Measurements from ENCODE around the gene KANK2. TPM values are rescaled to one million over a fixed set of nuclear protein-coding genes. Genes with fewer than 3 reads are reported as not detected.

Gene KANK2
- total and polyA plus RNA-seq, 10 of the 15 experiments (the other 5 are each of a cell fraction or from before 2014, with no cell fraction given), result 4.9 to 33.0 (median 21.0) TPM

GRCh38 chr19:11223200-11223599 is 25.9 kb upstream of the KANK2 start:
- WGBS (ENCODE audit: insufficient coverage, insufficient replicate concordance, low lambda C conversion rate, missing lambda C conversion rate), result 62% methylated on average over 3 of the region's 3 CpGs
- ChIA-PET SMC1A (ENCODE audit: uncharacterized antibody, unreplicated experiment) (no interaction called here), CTCF (interaction anchor here (1.3 kb wide), 1 partner anchor 97 kb away, joined by 5 read pairs; no protein-coding TSS in a partner anchor), POLR2A (no interaction called here), RAD21 (ENCODE audit: unreplicated experiment) (no interaction called here)
- Histone ChIP-seq H3K4me3 (no peak overlapping the region), H3K27me3 (replicated peaks in 1 of 2; ENCODE audit: control insufficient read depth in 2 of 2, insufficient read depth in 2 of 2, low read length in 1 of 2) (no peaks in the 10 kb centered on the region), H3K4me2 (ENCODE audit: control insufficient read depth, insufficient read depth) (no peak overlapping the region), H2AFZ (ENCODE audit: control insufficient read depth, low read depth, low read length) (no peak overlapping the region), H3K36me3 (ENCODE audit: control insufficient read depth in 2 of 2, insufficient read depth in 2 of 2, low read length in 1 of 2) (no peaks in the 10 kb centered on the region), H4K20me1 (ENCODE audit: control insufficient read depth, insufficient read depth) (no peaks in the 10 kb centered on the region), H3K4me1 (ENCODE audit: control insufficient read depth, insufficient read depth, low read length) (no peaks in the 10 kb centered on the region; the same call in 1 of the 2 replicates), H3K27ac (ENCODE audit: control insufficient read depth, insufficient read depth) (no peak overlapping the region), H3K9ac (ENCODE audit: control insufficient read depth, insufficient read depth, low read length) (no peak overlapping the region), H3K79me2 (ENCODE audit: control insufficient read depth, insufficient read depth, low read length) (no peaks in the 10 kb centered on the region), H3K9me3 (replicated peaks; ENCODE audit: control insufficient read depth, insufficient read depth, low read length) (no peaks in the 10 kb centered on the region; the same call in 2 of the 3 replicates)
- BruUV-seq (replicated peaks), result no TSS peak
- TF ChIP-seq NFYB (IDR thresholded peaks at IDR 0.05; ENCODE audit: insufficient read depth, low read depth, low read length) (peak; percentile 83), SIX5 (IDR thresholded peaks at IDR 0.05; ENCODE audit: low read depth, low read length, severe bottlenecking) (no peak)
- FAIRE-seq, result no peak
- ATAC-seq, result no peak
- in situ Hi-C loops (cut with MboI) (no loop called here), intact Hi-C loops (cut with micrococcal nuclease; ENCODE audit: unreplicated experiment) (no loop called here)
- DNase-seq (ENCODE audit: low read depth, low spot score), result no peak

DNA sequence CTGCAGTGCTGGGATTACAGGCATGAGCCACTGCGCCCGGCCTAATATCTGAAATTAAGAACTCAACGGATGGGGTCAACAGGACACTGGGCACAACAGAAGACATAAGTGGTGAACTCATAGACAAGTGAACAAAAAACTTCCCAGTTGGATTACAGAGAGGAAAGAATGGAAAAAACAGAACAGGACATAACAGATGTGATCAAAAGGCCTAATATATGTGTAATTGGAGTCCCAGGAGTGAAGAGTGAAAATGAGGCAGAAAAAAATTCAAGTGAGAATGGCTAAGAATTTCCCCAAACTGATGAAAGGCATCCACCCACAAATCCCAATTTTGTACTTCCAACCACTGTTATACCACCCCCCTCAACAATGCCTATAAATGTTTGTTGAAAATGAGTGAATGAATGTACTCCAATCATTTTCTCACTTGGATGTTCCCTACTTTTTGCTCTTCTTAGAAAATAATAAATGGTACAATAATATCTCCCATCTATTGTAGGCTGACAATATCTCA is 23.8 kb upstream of the KANK2 start:
- FAIRE-seq (no peak), ATAC-seq (no peak), DNase-seq (ENCODE audit: low read depth, low spot score) (no peak)
- Histone ChIP-seq H3K4me1 (ENCODE audit: control insufficient read depth, insufficient read depth, low read length) (no peaks in the 10 kb centered on the region), H2AFZ (ENCODE audit: control insufficient read depth, low read depth, low read length) (no peak overlapping the region), H4K20me1 (ENCODE audit: control insufficient read depth, insufficient read depth) (no peaks in the 10 kb centered on the region), H3K9me3 (replicated peaks; ENCODE audit: control insufficient read depth, insufficient read depth, low read length) (no peaks in the 10 kb centered on the region; the same call in 2 of the 3 replicates), H3K4me2 (ENCODE audit: control insufficient read depth, insufficient read depth) (no peak overlapping the region), H3K9ac (ENCODE audit: control insufficient read depth, insufficient read depth, low read length) (no peak overlapping the region), H3K79me2 (ENCODE audit: control insufficient read depth, insufficient read depth, low read length) (no peaks in the 10 kb centered on the region), H3K27me3 (replicated peaks in 1 of 2; ENCODE audit: control insufficient read depth in 2 of 2, insufficient read depth in 2 of 2, low read length in 1 of 2) (no peaks in the 10 kb centered on the region), H3K36me3 (ENCODE audit: control insufficient read depth in 2 of 2, insufficient read depth in 2 of 2, low read length in 1 of 2) (no peaks in the 10 kb centered on the region), H3K27ac (ENCODE audit: control insufficient read depth, insufficient read depth) (no peak overlapping the region), H3K4me3 (no peak overlapping the region)
- SMC1A ChIA-PET (ENCODE audit: uncharacterized antibody, unreplicated experiment), result no interaction called here
- RAD21 ChIA-PET (ENCODE audit: unreplicated experiment), result no interaction called here
- in situ Hi-C loops (cut with MboI) (no loop called here), intact Hi-C loops (cut with micrococcal nuclease; ENCODE audit: unreplicated experiment) (no loop called here)
- POLR2A ChIA-PET, result no interaction called here
- CTCF ChIA-PET, result no interaction called here
- WGBS (ENCODE audit: insufficient coverage, insufficient replicate concordance, low lambda C conversion rate, missing lambda C conversion rate), result 95% methylated on average over 3 of the region's 3 CpGs
- no TSS peak for BruUV-seq (replicated peaks)
- no peak for TF ChIP-seq GATAD2B (conservative IDR thresholded peaks at IDR 0.05; ENCODE audit: low read depth)
- TF ChIP-seq ZSCAN29 (IDR thresholded peaks at IDR 0.05), result no peak
- TF ChIP-seq STAT3 (IDR thresholded peaks at IDR 0.05; ENCODE audit: low read depth, low read length), result no peak
- TF ChIP-seq DPF2 (IDR thresholded peaks at IDR 0.05), result no peak
- no peak for TF ChIP-seq HDGF (IDR thresholded peaks at IDR 0.05)
- TF ChIP-seq, protein P1, sequence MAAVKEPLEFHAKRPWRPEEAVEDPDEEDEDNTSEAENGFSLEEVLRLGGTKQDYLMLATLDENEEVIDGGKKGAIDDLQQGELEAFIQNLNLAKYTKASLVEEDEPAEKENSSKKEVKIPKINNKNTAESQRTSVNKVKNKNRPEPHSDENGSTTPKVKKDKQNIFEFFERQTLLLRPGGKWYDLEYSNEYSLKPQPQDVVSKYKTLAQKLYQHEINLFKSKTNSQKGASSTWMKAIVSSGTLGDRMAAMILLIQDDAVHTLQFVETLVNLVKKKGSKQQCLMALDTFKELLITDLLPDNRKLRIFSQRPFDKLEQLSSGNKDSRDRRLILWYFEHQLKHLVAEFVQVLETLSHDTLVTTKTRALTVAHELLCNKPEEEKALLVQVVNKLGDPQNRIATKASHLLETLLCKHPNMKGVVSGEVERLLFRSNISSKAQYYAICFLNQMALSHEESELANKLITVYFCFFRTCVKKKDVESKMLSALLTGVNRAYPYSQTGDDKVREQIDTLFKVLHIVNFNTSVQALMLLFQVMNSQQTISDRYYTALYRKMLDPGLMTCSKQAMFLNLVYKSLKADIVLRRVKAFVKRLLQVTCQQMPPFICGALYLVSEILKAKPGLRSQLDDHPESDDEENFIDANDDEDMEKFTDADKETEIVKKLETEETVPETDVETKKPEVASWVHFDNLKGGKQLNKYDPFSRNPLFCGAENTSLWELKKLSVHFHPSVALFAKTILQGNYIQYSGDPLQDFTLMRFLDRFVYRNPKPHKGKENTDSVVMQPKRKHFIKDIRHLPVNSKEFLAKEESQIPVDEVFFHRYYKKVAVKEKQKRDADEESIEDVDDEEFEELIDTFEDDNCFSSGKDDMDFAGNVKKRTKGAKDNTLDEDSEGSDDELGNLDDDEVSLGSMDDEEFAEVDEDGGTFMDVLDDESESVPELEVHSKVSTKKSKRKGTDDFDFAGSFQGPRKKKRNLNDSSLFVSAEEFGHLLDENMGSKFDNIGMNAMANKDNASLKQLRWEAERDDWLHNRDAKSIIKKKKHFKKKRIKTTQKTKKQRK (IDR thresholded peaks at IDR 0.05; ENCODE audit: low read depth, low read length), result no peak
- TF ChIP-seq WRNIP1 (IDR thresholded peaks at IDR 0.05; ENCODE audit: borderline replicate concordance, low read depth, low read length), result no peak
- TF ChIP-seq IRF3 (IDR thresholded peaks at IDR 0.05), result no peak
- TF ChIP-seq TBL1XR1 (IDR thresholded peaks at IDR 0.05; ENCODE audit: low read depth, low read length), result no peak

Data from GM12878 (cell line).